Measurements from ENCODE around the gene CNIH3.

GRCh38 chr1:224768971-224769370 is 152.9 kb downstream of the CNIH3 start:
- TF ChIP-seq CTCF (IDR thresholded peaks at IDR 0.05) (no peak), EP300 (IDR thresholded peaks at IDR 0.05) (no peak), POLR2A (IDR thresholded peaks at IDR 0.05) (no peak), POLR2AphosphoS5 (IDR thresholded peaks at IDR 0.05) (no peak)
